Tibial artery (tissue), 4 donors: ENCODE data around the gene SYT13.

ENCODE experiments used
- DNase-seq, 2 donors: peaks; one replicate each; pipeline ENCODE4 v3.0.0-alpha.2; 2019
- H3K27ac ChIP-seq, 2 donors: fragments of 200-600 bp; sonication (generic) in 1 of 2; 1 replicate in 1 of 2; 2 replicates in 1 of 2; pipeline ENCODE4 v1.5.1; 2018 to 2019; ENCODE audit warnings: mild to moderate bottlenecking in 1 of 2
- H3K27me3 ChIP-seq, 2 donors: fragments of 200-600 bp; sonication (generic) in 1 of 2; one replicate each; pipeline versions ENCODE4 v1.5.1 to v1.6.0; 2016 to 2019
- H3K36me3 ChIP-seq, 3 donors: fragments of 200-600 bp; sonication (generic) in 2 of 3; one replicate each; pipeline ENCODE4 v1.5.1; 2016 to 2019; ENCODE audit warnings: mild to moderate bottlenecking in 2 of 3
- H3K4me1 ChIP-seq, 4 donors: fragments of 200-600 bp; sonication (generic) in 2 of 4; 1 replicate in 3 of 4; 2 replicates in 1 of 4; pipeline ENCODE4 v1.5.1; 2016 to 2019
- H3K4me3 ChIP-seq, 2 donors: fragments of 200-600 bp; sonication (generic) in 1 of 2; 1 replicate in 1 of 2; 2 replicates in 1 of 2; pipeline ENCODE4 v1.5.1; 2018 to 2019; ENCODE audit warnings: mild to moderate bottlenecking in 2 of 2
- H3K9me3 ChIP-seq, 3 donors: fragments of 200-600 bp; sonication (generic) in 1 of 3; one replicate each; pipeline ENCODE4 v1.5.1; 2016 to 2019
- intact Hi-C: fragments of 100-400 bp; cut with DNase I; formaldehyde crosslinking; loops from one replicate; pipeline ENCODE4 v1.15.0; 2023; ENCODE audit warnings: low total_unique reads
- TF ChIP-seq, protein P1 (sequence below), 2 experiments: fragments of 200-600 bp in 1 of 2; fragments of 450-650 bp in 1 of 2; IDR thresholded peaks; one replicate each; pipeline ENCODE4 v1.5.1; 2017 to 2019; ENCODE audit warnings: antibody characterized with exemption in 2 of 2, mild to moderate bottlenecking in 1 of 2, moderate library complexity in 1 of 2

The SYT13 gene

DNA sequence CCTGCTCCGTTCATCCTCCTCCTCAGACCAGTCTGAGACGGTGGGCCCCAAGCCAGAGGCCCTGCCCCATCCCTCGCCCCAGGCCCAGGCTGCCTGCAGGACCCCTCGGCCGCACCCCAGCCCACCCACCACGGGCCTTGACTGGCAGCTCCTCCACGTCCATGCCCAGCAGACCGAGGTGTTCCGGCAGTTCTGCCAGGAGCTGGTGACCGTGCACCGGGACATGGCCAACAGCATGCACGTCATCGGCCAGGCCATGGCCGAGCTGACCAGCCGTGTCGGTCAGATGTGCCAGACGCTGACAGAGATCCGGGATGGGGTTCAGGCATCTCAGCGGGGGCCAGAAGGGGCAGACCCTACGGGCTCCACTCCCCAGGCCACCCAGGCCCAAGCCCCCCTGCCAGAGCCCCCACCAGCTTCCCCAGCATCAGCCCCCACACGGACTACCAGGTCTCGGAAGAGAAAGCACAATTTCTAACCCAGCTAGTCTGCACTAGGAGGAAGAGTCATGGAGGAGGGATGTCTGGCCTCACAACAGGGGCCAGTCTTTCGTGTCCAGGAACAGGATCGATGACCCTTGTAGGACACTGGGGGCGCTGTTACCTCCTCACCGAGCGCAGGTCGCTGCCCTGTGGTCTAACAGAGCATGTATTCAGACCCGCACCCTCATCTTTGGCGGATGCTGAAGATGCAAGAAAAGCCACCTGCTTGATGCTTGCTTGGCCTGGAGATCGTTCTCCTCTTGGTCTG lies 73.4 kb downstream of the SYT13 start:
- Histone ChIP-seq H3K36me3 (peaks cover 13 to 32% (median 16%) of the 10 kb centered on the region in 3 donors), H3K9me3 (no peaks in the 10 kb centered on the region), H3K4me3 (no peak overlapping the region), H3K4me1 (peaks cover 0 to 44% (median 28%) of the 10 kb centered on the region in 4 donors), H3K27me3 (no peaks in the 10 kb centered on the region), H3K27ac (no peak overlapping the region)
- intact Hi-C loops, result loop anchor here (10.0 kb wide), 1 partner anchor 68 kb away; the partner anchor contains the start of gene PRDM11
- no peak for DNase-seq
- TF ChIP-seq, protein P1, sequence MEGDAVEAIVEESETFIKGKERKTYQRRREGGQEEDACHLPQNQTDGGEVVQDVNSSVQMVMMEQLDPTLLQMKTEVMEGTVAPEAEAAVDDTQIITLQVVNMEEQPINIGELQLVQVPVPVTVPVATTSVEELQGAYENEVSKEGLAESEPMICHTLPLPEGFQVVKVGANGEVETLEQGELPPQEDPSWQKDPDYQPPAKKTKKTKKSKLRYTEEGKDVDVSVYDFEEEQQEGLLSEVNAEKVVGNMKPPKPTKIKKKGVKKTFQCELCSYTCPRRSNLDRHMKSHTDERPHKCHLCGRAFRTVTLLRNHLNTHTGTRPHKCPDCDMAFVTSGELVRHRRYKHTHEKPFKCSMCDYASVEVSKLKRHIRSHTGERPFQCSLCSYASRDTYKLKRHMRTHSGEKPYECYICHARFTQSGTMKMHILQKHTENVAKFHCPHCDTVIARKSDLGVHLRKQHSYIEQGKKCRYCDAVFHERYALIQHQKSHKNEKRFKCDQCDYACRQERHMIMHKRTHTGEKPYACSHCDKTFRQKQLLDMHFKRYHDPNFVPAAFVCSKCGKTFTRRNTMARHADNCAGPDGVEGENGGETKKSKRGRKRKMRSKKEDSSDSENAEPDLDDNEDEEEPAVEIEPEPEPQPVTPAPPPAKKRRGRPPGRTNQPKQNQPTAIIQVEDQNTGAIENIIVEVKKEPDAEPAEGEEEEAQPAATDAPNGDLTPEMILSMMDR (IDR thresholded peaks at IDR 0.05), result no peak

DNA sequence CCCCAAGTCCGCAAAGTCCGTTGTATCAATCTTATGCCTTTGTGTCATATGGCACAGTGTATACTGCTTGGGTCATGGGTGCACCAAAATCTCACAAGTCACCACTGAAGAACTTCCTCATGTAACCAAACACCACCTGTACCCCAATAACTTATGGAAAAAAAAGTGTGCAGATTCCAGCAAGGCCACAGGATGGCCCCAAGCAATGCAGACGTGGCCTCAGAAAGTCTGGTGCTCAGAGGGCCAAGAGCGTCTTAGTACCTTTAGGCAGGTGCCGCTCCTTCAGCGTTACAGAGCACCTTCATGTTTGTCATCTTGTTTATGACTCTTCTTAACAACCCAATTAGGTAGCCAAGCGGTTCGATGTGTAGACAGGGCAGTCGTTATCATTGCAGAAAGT lies 74.4 kb downstream of the SYT13 start:
- Histone ChIP-seq H3K4me1 (peaks cover 0 to 34% (median 27%) of the 10 kb centered on the region in 4 donors), H3K4me3 (no peak overlapping the region), H3K27me3 (no peaks in the 10 kb centered on the region), H3K36me3 (peaks cover 13 to 34% (median 16%) of the 10 kb centered on the region in 3 donors), H3K9me3 (no peaks in the 10 kb centered on the region), H3K27ac (no peak overlapping the region)
- intact Hi-C loops, result loop anchor here (10.0 kb wide), 1 partner anchor 67 kb away; the partner anchor contains the start of gene PRDM11
- DNase-seq, result no peak
- TF ChIP-seq, protein P1 (IDR thresholded peaks at IDR 0.05), result no peak

DNA sequence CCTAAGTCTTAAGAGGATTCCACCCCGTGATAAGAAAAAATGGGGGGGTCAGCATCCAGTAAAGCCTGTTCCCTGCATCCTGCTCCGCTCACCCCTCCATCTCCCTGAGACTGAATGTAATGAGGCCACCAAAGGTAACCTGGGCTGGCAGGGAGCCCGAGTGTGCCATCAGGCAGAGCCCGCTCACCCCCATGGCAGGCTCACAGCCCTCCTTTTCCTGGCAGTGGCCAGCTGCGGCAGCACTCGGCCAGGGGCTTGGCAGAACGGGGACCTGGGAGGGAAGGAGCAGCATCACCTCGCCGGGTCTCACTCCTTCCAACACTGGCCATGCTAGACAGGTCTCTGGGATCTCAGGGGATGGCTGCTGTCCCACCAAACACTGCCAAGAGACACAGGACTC lies 75.3 kb downstream of the SYT13 start:
- TF ChIP-seq, protein P1 (IDR thresholded peaks at IDR 0.05), result no peak
- Histone ChIP-seq H3K9me3 (no peaks in the 10 kb centered on the region), H3K36me3 (peaks cover 13 to 43% (median 16%) of the 10 kb centered on the region in 3 donors), H3K27me3 (no peaks in the 10 kb centered on the region), H3K4me1 (peaks cover 0 to 33% (median 25%) of the 10 kb centered on the region in 4 donors), H3K4me3 (no peak overlapping the region), H3K27ac (peak overlapping the region; percentile 69 to 86)
- intact Hi-C loops, result loop anchor here (10.0 kb wide), 1 partner anchor 66 kb away; the partner anchor contains the start of gene PRDM11
- no peak for DNase-seq

DNA sequence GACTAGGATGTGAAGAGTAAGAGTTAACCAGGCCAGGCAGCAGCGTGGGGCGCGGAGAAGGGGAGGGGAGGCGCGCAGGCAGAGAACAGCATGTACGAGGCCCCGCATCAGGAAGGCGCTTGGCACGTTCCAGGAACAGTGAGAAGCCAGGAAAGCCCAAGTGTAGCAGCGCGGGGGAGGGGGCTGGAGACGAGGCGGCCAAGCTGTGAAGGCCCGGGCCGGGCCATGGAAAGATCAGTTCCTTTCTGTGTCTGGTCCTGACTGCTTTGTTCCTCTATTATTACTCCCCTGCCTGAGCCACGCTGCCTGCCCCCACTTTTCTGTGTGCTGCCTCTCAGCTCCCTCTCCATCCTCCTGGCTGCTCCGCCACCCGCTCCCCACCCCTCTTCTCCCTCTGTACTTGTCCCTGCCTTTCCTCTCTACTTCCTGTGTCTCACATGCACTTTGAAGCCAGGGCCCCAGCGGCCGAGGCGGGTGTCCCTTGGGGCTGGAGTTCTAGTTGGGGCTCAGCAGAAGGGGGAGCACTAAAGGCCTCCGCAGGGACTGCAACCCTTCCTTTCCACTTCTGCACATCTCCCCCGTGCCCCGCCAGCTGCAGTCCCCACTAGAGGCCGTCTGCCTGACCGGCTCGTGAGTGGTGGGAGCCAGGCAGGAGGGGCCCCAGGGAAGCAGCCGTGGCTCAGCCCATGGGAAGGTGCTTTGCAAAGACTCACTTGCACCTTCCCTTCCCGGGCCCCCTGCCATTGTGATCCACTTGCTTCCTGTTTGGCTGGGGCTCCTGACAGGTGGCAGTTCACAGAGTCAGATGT lies 76.0 kb downstream of the SYT13 start:
- H3K27ac ChIP-seq, result peak overlapping the region; percentile 69 to 86
- H3K9me3 ChIP-seq, result no peaks in the 10 kb centered on the region
- TF ChIP-seq, protein P1 (IDR thresholded peaks at IDR 0.05), result peak; percentile 14 to 27
- DNase-seq, result peak; percentile 84 to 94
- H3K4me1 ChIP-seq, result peaks cover 0 to 33% (median 24%) of the 10 kb centered on the region in 4 donors
- H3K27me3 ChIP-seq, result no peaks in the 10 kb centered on the region
- H3K4me3 ChIP-seq, result peak overlapping the region; percentile 15 to 20
- intact Hi-C loops, result loop anchor here (10.0 kb wide), 1 partner anchor 65 kb away; the partner anchor contains the start of gene PRDM11
- peaks cover 13 to 51% (median 17%) of the 10 kb centered on the region in 3 donors for H3K36me3 ChIP-seq

GRCh38 chr11:45209000-45209879 lies 76.9 kb downstream of the SYT13 start:
- TF ChIP-seq, protein P1 (IDR thresholded peaks at IDR 0.05), result no peak
- peaks cover 0 to 33% (median 24%) of the 10 kb centered on the region in 4 donors for H3K4me1 ChIP-seq
- H3K4me3 ChIP-seq, result peak overlapping the region; percentile 15 to 20
- no peak for DNase-seq
- no peaks in the 10 kb centered on the region for H3K9me3 ChIP-seq
- peak overlapping the region; percentile 69 to 86 for H3K27ac ChIP-seq
- intact Hi-C loops, result no loop called here
- peaks cover 20 to 55% (median 24%) of the 10 kb centered on the region in 3 donors for H3K36me3 ChIP-seq
- no peaks in the 10 kb centered on the region for H3K27me3 ChIP-seq
